Coronary artery (tissue), 2 donors: ENCODE measurements around the gene ZNF567.

Source experiments
- DNase-seq: peaks from one replicate; pipeline ENCODE4 v3.0.0-alpha.2; 2017; ENCODE audit warnings: low spot score
- H3K27ac ChIP-seq, 2 donors: fragments of 200-600 bp; sonication (generic); one replicate each; pipeline ENCODE4 v1.5.1; 2016 to 2019
- H3K4me3 ChIP-seq: fragments of 200-600 bp; sonication (generic); 2 replicates; pipeline ENCODE4 v1.5.1; 2016; ENCODE audit warnings: mild to moderate bottlenecking, moderate library complexity
- TF ChIP-seq, protein P1 (sequence below): fragments of 200-600 bp; sonication (generic); IDR thresholded peaks from one replicate; pipeline ENCODE4 v1.5.1; 2019; ENCODE audit warnings: antibody characterized with exemption

Gene ZNF567

DNA sequence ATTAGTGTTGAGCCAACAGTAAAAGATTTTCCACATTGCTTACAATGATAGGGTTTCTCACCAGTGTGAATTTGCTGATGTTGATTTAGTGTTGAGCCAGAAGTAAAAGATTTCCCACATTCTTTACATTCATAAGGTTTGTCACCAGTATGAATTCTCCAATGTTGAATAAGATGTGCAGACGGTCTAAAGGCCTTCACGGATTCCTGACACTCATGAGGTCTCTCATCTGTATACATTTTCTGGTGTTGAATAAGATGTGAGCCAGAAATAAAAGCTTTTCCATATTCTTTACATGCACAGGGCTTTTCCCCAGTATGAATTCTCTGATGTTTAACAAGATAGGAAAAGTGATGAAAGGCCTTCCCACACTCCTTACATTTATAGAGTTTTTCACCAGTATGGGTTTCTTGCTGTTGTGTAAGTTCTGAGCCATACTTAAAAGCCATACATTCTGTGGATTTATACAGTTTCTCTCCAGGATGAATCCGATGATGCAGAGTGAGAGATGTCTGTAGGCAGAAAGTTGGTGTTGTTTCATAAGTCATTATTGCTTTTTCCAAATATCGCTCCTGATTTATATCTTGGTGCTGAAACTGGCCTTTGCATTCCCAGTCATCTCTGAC is 62.8 kb downstream of the ZNF567 start:
- peak overlapping the region; percentile 43 for H3K4me3 ChIP-seq

More for the DNA sequence above, 62.8 kb downstream of the ZNF567 start:
- TF ChIP-seq, protein P1, sequence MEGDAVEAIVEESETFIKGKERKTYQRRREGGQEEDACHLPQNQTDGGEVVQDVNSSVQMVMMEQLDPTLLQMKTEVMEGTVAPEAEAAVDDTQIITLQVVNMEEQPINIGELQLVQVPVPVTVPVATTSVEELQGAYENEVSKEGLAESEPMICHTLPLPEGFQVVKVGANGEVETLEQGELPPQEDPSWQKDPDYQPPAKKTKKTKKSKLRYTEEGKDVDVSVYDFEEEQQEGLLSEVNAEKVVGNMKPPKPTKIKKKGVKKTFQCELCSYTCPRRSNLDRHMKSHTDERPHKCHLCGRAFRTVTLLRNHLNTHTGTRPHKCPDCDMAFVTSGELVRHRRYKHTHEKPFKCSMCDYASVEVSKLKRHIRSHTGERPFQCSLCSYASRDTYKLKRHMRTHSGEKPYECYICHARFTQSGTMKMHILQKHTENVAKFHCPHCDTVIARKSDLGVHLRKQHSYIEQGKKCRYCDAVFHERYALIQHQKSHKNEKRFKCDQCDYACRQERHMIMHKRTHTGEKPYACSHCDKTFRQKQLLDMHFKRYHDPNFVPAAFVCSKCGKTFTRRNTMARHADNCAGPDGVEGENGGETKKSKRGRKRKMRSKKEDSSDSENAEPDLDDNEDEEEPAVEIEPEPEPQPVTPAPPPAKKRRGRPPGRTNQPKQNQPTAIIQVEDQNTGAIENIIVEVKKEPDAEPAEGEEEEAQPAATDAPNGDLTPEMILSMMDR, result no peak
- no peak overlapping the region for H3K27ac ChIP-seq
- no peak for DNase-seq
